ENCODE results near the gene TMF1.

The TMF1 gene

GRCh38 chr3:69051756-69052471 lies at the start of gene TMF1:
Gene TMF1 (minus strand): TSS chr3:69052333. CDS start chr3:69052086, 247 bp downstream.
- no peak for DNase-seq

- no peak for DNase-seq
Measured at GRCh38 chr3:69099576-69099975, 47.4 kb upstream of the TMF1 start.

GRCh38 chr3:69097407-69098086 lies 45.4 kb upstream of the TMF1 start:
- no peak for DNase-seq

DNA sequence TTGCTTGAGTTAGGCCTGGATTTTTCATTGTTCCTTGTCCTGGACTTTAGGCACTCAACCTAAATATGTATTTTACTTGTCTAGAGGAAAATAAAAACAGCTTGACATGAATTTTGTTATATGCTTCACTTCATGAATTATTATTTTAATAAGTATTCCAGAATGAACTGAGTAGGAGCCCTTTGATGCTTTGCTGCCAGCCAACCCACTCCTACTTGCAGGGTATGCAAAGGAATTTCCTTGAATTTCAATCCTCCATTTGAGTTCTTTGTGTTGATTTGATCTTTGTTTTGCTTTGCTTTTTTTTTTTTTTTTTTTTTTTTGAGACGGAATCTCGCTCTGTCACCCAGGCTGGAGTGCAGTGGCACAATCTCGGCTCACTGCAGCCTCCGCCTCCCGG lies 44.2 kb upstream of the TMF1 start:
- DNase-seq, result no peak

- no peak for DNase-seq
Measured at GRCh38 chr3:69095636-69096035, 43.5 kb upstream of the TMF1 start.

GRCh38 chr3:69094467-69095205 lies 42.5 kb upstream of the TMF1 start:
- DNase-seq, result no peak

DNA sequence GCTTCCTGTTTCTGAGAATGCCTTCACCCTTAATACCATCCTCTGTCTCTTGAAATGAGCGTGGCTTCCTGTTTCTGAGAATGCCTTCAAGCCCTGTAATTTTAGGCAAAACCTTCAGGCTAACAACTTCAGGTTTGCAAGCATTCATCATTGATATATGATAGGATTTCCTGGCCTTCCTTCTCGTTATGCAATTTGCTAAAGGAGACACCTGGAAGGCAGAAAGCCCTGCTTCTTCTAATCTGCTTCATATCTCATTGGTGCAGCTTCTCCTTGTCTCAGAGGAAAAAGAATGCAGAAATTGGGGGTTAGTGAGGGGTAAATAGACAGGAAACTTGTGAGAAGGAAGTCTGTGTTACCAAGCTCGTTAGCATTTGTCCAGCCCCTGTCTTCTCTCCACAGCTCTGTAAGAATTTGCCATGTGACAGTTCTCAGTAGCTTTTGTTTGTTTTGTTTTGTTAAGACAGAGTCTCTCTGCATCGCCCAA lies 39.9 kb upstream of the TMF1 start:
- DNase-seq, result no peak

DNA sequence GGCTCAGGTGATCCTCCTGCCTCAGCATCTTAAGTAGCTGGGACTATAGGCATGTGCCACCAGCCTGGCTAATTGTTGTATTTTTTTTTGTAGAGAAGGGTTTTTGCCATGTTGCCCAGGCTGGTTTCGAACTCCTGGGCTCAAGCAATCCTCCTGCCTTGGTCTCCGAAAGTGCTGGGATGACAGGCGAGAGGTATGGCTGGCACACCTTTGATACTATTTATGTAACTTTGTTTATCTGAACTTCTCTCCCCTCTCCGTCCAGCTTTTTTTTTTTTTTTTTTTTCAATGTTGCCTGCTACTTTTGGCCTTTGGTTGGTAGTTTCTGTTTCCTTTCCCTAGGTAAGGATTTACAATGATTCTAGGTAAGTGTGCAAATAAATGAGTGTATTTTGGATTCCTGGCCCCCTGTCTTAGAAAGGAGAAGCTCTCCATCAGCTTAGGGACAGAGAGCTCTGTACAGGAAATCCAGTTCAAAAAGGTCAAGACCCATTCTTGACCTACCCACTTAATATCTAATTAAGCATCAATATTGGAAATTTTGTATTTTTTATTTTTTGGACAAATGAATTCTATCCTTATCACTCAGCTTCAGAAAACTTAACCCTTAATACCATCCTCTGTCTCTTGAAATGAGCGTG lies 39.4 kb upstream of the TMF1 start:
- no peak for DNase-seq

GRCh38 chr3:69090021-69090420 lies 37.9 kb upstream of the TMF1 start:
- DNase-seq, result no peak

DNA sequence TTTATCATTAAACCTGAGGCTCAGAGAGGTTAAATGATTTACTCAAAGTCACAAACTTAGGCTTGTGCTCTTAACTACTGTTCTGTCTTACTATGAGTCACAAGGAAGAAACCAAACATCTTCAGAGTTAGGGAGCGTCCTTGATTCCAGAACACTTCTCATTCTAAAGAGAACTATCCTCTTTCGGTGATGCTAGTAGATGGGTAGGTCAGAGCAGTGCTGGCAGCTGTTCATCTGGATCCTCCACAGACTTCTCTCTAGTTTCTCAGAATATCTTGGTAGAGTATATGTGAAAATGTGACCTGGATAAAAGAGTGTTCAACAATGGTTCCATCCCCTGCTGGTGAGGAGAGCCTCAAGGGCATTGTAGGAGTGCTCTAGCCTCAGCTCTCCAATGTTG lies 35.9 kb upstream of the TMF1 start:
- no peak for DNase-seq

- DNase-seq, result no peak
Measured at GRCh38 chr3:69087030-69087791, 35.1 kb upstream of the TMF1 start.

GRCh38 chr3:69085833-69086722 lies 33.9 kb upstream of the TMF1 start:
- peak; percentile 56 for DNase-seq

DNA sequence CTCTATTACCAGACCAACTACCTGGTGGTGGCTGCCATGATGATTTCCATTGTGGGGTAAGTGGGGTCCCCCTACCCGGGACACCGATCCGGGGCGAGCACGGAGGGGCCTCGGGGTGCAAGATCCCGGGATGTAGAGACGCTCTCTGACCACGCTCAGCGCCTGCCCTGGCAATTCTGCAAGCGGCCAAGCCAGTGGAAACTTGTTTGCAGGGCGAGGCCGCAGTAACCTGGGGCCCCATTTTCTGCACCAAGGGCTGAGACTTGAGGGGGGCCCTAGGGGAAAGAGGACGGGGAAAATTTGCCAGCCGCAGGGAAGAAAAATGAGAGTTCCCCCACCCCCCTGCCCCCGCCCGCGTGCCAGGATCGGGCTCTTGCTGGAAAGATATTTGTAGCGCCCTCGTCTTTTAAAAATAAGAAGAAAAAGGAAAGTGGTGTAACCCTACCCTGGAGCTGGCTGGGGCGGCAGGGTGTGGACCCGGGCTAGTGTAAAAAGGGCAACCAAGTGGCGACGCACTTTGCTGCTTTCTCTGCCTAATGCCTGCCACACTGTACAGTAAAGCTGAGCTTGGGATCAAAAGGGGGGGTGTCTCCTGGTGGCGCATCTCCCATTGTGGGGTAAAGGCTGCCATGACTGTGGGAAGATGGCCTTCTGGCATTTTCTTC lies 33.2 kb upstream of the TMF1 start:
- no peak for DNase-seq

DNA sequence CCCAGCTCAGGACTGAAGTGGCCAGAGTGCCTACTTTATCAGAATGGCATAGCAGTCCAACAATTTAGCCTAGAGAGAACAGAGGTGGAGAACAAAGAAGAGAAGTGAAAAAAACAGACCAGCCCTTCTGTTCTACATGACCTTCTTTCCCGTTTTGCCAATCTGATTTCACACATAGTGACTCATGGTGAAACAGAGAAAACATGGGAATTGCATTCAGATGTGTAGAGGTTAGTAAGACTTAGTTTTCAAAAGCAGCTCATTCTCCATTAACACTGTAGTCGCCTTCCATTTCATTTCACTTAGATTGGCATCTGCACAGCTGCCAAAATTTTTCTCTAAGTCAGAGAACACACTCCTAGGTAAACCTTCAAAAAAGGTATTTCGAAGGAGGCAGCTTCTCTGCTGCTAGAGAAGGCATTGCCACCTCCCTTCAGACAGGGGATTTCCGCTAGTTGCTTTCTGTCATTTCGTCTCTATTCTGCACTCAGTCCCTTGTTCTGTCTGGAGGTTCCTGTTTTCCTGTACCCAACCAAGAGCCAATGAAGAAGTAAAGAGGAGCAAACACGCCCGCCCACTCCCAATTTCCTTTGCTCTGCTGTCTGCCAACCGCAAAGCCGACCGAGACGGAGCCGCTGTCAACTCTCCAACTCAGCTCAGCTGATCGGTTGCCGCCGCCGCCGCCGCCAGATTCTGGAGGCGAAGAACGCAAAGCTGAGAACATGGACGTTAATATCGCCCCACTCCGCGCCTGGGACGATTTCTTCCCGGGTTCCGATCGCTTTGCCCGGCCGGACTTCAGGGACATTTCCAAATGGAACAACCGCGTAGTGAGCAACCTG lies 32.4 kb upstream of the TMF1 start, which contains the start of gene ARL6IP5:
Gene ARL6IP5, plus strand, starts transcription at position 612 of the 842 bp plus-strand sequence. Its CDS starts 111 bp downstream, at position 723.
- peak; percentile 81 for DNase-seq

- no peak for DNase-seq
Measured at GRCh38 chr3:69082805-69083204, 30.7 kb upstream of the TMF1 start.

DNA sequence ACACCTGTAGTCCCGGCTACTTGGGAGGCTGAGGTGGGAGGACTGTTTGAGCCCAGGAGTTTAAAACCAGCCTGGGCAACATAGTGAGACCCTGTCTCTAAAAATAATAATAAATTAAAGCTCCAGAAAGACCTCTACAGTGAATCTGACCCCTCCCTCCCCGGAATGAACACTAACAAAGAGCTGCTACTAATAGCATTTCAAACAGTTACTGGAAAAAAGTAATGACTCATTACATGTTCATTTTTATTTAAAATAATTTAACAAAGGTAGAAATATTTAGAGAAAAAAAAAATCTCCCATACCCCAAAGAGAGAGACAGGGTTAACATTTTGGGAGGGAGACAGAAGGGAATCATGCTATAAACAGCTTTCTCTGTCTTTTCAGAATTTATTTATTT lies 30.2 kb upstream of the TMF1 start:
- no peak for DNase-seq

- DNase-seq, result peak; percentile 75
Measured at GRCh38 chr3:69081583-69082262, 29.6 kb upstream of the TMF1 start.

DNA sequence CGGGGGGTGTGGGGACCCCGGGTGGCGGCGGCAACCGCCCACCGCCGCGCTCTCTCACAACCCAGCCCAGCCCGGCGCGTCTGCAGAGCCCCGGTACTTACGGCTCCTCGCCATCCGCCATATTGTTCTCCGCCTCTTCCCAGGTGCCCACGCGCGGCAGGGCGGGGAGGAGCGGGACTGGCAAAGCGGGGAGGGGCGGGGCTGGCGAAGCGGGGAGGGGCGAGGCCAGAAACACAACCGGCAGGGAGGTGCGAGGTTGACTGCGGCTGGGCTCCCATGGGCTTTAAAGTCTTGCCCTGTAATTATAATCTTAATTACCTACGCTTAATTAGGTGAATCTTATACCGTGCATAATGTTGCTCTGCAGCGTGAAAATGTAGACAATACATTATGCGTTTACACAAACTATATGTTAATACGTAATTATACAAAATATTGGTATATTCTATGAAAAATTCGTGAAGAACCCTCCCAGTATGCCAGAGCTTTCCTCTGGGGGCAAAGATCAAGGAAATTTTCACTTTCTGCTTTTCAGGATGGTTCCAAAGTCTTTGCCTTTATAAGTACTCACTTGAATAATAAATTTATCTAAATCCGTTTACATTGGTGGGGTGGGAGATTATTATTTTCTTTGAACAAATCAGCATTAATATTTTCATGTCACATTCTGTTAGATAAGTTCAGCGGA lies 28.2 kb upstream of the TMF1 start, which contains the start of gene UBA3:
Gene UBA3, minus strand, starts transcription at position 133 of the 688 bp plus-strand sequence. Its CDS starts 12 bp downstream, at position 121.
- peak; percentile 48 for DNase-seq
